Forelimb muscle (tissue), 1 donor: Measurements from ENCODE around the gene MBTPS1. TPM values are rescaled to one million over a fixed set of nuclear protein-coding genes. Genes with fewer than 3 reads are reported as not detected.

Source experiments
- DNase-seq: peaks from one replicate; pipeline ENCODE4 v3.0.0-alpha.2; 2013; ENCODE audit warnings: low read depth
- polyA plus RNA-seq: library from polyadenylated mRNA; unstranded; fragments of 120-200 nt; gene quantifications from one replicate; pipeline ENCODE4 v1.2.1, GENCODE V29; 2013; ENCODE audit not compliant: insufficient read length

The MBTPS1 gene
- polyA plus RNA-seq, 1 donor, result 61.1 TPM

DNA sequence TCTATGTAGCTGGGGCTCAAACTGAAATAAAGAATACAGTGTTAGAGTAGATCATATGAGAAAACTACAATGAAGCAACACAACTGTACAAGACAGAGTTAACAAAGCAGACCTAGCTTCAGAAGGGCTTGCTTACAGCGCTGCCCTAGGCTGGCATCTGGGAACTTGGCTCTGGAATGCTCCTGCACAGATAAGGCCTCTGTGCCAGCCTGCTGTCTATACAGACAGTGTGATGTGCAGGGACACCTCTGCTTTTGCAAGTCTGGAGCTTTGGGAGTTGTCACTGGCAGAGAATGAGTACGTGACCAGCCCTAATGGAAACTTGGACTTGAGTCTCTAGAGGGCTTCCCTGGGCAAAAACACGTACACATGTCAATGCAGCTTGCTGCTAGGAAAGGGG is 42.0 kb downstream of the MBTPS1 start:
- no peak for DNase-seq

DNA sequence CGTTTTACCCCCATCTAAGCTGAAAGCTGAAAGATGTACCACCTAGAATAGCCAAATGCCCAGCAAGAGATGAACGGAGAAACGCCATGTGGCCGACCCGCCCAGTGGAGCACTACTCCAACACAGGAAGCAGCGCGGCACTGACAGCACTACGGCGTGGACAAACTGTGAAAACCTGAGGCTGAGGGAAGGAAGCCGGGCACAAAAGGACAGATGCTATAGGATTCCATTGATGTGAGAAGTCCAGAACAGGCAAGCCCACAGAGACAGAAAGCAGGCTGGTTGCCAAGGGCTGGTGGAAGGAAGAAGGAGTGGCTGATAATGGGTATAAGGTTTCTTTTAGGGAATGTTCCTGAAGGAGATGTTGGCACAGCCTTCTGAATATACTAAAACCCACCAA is 44.7 kb downstream of the MBTPS1 start:
- no peak for DNase-seq

DNA sequence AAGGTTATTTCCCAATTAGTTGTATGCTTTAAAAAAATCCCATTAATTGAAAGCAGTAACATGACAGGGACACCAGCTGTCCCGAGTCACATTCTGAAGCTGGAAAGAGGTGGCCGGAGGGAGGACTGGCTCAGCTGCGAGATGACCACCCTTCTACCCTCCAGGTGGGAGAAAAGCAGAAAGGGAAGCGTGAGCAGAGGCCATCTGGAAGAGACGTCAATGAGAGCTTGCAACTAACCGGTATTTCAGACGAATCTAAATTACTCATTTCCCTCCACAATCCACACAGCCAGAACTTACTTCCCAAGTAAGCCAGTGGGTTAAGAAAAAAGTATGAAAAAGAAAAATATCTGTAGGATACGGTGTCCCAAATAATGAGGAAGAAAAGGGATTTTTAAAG is 45.6 kb downstream of the MBTPS1 start:
- DNase-seq, result no peak

GRCh38 chr16:84069540-84069939 is 47.2 kb downstream of the MBTPS1 start:
- DNase-seq, result no peak

DNA sequence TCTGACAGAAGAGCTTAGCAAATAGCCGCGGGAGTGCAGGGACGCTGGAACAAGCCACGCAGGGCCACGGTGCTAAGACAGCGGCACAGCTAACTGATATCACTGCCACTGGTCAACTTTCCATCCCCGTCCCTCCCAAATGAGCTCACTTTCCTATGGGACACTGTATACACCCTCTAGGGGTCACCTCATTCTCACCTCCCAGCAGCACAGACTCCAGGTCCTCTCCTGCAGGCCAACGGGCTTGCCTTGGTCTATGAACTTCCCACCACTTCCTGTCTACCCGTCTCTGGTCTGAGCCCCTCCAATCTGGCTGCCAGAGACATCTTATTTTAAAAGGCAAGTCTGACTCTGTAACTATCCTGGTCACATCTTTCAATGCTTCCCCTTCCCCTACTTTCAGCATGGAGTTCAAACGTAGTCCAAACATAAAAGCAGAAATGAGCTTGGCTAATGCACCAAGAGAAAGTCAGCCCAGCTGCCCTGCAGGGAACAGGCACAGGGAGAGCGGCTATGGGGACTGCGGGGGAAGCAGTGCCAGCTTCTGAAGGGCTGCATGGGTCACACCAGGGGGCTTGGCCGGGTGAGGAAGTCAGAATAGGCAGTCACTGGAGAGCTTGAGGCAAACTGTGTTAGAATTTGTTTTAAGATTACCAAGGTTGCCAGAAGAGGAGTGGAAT is 47.8 kb downstream of the MBTPS1 start:
- DNase-seq, result no peak

- no peak for DNase-seq
Measured at GRCh38 chr16:84068041-84068440, 48.7 kb downstream of the MBTPS1 start.

DNA sequence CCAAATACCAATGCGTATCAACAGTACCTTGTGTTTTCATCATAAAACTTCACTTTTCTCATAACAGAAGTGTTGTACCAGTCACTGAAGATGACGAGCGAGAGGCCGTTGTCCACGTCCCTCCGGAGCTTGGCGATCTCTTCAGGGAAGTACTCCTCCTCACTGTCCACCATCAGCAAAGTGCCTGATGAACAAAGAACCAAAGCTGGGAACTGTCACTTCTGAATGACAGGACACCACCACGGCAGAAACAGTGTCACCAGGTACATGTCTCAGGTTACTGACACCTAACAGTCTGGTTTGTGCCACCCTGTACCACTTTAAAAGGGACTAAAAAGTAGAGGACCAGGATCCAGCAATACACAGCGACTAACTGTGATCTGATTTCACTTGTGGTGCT is 49.1 kb downstream of the MBTPS1 start:
- DNase-seq, result no peak

DNA sequence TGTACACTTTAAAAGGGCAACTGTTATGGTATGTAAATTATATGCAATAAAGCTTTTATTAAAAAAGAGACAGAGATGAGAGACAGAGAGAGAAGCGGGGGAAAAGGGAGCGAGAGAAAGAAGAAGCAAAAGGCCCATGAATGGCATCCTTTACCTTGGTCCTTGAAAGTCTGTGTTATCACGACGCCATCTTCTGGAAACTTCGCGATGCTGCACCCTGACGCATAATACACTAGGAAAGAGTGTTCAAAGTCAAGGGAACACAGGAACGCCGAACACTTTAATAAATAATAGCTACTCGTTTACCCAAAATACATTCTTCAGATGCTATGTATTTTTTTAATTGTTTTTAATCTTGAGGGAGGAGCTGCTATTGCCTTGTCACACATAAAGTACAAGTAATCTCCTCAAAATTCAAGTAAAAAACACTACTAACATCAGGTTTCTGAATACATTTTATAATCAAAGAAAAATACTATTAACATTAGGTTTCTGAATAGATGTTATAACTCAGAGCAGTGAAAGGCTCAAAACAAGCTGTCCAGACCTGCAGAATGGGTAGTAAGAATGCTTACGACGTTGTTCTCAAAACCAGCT is 51.1 kb downstream of the MBTPS1 start:
- no peak for DNase-seq

DNA sequence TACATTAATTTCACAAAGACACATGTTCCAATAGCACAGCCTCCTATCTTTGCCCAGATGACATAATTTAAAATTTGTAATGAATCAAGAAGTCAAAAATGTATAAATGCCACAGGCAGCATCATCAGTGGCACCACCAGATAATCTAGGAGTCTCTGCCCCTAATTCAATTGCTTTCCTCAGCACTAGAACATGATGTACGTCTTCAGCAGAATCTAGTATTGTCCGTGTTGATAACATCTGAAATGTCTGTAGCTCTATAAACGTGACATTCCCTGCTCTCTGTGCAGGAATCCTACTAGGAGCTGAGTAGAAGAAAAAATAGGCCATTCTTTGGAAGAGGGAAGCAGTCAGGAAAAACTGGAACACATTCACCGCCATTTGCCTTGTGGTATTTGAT is 52.8 kb downstream of the MBTPS1 start:
- DNase-seq, result no peak

- no peak for DNase-seq
Measured at GRCh38 chr16:84062734-84063640, 53.8 kb downstream of the MBTPS1 start.

DNA sequence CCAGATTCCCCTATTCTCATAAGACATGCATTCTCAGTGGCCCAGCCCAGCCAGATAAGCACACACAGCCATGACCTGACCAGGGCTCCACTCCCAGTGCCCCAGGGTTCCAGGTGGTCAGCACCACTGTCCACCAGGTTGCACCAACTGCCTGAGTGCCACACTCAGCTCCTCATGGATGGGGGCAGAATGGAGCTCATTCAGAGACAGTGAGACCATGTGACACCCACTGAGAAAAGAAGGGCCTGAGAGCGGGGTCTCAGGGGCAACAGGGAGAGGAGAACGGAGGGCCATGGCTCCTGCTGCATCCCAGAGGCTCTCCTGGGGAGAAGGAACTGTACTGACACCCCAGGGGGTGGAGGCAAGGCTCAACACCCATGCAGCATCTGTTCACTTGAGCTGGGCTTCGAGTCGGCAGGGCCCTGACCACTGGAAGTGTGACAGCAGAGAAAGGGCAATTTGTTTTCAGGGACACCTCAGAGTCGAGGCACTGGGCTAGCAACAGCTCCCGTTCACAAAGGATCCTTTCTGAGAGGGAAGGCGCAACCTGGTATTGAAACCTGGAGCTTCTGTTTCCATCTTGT is 55.4 kb downstream of the MBTPS1 start:
- no peak for DNase-seq

DNA sequence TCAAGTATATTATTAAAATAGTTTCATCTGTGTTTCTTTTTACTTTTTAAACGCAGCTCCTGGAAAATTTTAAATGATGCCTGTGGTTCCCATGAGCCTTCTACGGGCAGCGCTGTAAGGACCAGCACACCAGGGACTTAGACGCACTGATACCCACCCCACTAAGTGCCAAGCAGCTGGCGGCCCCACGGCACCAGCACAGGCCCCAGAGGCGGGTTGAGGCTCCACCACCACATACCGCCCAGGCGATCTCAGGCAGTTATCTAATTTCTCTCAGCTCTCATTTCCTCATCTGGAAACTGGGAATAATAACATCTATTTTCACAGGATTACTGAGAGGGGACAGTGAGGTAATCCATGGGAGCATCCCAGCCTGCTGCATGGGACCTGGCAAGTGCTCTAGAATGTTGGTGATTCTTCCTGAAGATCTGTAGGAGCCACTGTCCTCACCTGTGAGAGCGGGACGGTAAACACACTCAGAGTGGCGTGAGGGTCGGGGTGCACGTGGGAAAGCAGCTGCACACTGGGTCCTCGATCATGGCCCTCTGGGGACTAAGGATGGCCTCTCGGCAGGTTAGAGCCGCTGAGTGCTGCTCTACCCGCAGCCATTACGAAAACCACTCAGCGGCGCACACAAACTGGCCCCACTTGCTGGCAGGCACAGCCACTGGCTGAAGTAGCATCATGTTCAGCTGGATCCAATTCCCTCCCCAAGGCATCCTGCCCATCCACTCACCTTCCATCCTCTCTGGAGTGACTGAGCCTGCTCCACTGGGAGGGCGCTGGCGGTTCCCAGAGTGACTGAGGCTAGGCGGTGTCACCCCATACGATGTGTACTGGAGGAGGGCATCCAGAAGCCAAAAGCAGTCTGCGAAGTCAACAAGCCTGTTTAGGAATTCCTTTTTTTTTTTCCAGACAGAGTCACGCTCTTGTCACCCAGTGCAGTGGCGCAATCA is 56.5 kb downstream of the MBTPS1 start:
- no peak for DNase-seq

DNA sequence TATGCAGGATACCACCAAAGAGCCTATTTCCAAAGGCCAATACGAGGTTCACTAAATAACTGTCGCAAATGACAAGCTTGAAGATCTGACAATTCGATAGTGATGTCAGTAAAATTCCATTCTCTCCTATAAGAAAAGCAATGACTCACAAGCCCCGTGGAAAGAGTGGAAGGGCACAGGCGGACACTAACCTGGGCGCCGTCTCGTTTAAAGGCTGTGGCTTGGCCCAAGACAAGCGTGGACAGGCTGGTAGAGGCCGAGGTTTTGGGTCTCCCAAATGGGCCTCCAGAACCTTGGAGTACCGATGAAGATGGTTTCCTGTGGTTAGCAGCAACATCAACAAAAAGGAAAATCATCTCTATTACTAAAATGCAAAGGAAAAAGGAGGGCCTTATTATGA is 57.6 kb downstream of the MBTPS1 start:
- no peak for DNase-seq

DNA sequence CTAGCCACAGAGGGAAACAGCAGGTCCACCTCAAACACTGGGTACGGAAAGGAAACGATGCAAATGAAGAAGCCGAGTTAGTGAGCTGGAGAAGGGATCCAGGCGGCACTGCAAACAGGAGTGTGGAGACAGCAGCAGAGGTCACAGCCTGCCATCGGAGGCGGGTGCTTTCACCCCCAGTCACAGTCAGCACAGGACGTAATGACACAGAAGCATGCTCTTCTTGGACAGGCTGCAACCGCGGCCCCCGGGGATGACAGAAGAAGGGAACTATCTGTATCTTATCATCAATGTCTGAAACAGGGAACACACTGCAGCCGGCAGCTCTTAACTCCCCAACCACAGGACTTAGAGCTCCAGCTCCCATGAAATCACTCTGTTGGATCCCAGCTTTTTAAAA is 58.1 kb downstream of the MBTPS1 start:
- no peak for DNase-seq

GRCh38 chr16:84058211-84058610 is 58.5 kb downstream of the MBTPS1 start:
- DNase-seq, result no peak

- DNase-seq, result no peak
Measured at GRCh38 chr16:84056933-84057332, 59.8 kb downstream of the MBTPS1 start.

DNA sequence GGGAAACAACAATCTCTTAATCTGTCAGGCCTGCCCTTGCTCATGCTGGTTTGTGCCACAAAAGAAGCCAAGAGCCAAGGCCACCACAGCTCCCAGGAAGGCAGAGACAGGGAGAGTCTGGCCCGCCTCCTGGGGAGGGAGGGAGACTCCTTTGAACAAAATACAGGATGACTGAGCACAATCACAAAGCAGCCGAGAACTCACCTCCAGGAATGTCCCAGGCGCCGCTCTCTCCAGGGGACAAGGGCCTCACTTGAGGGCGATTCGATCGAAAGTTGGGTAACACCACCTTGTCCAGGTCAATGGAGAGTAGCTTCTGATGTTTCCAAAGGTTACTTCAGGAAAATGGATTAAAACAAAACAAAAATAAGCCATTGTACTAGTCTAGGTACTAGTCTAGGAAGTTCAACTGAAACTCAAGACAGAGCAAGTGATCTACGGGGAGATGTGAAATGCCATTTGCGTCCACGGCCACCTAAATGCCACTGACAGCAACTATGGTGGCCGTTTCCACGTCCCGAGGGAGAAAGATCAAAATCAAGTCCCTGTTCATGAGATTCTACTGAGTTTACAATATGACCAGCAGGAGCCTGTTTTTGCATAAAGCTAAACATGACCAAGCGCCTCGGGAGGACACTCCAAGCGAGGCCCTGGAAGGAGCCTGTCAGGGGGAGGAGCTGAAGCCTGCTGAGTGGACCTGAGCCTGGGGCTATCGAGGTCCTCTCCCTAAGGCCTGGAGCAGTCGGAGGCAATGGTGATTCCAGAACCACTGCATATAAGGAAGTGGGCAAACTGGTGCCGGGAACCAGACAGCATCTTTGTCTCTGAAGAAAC is 60.7 kb downstream of the MBTPS1 start:
- DNase-seq, result no peak

- no peak for DNase-seq
Measured at GRCh38 chr16:84055366-84055765, 61.4 kb downstream of the MBTPS1 start.

GRCh38 chr16:84054916-84055315 is 61.8 kb downstream of the MBTPS1 start:
- no peak for DNase-seq

DNA sequence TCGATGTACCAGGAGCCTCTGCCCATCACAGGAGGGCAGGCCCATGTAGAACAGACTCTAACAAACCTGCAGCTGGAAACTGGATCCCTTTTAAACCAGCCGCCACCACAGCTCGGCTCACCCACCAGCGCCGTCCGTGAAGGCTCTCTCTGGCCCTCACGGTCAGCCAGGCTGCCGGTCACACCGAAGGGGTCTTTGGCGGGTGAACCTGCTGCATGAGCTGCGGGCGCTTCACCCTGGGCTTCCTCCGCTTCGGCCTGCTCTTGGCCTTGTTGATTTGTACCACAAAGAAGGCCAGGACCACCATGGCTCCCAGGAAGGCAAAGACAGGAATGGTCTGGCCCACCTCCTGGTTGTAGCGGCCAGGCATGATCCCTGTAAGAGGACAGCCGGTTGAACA is 62.5 kb downstream of the MBTPS1 start:
- no peak for DNase-seq
